Measurements from ENCODE around the gene ELF3.
"Not testable (repeated sequence)": the region's sequence is repeated elsewhere in the genome, so short reads cannot be mapped to it uniquely, and the experiment has no call there.

DNA sequence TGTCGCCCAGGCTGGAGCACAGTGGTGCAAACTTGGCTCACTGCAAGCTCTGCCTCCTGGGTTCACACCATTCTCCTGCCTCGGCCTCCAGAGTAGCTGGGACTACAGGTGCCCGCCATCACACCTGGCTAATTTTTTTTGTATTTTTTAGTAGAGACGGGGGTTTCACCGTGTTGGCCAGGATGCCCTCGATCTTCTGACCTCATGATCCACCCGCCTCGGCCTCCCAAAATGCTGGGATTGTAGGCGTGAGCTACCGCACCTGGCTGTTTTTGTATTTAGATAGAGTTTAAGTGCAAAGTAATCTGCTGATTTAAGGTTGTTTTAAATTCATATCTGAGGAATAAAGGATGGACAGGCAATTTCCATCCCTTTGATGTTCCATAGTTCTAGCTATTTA is 48.0 kb upstream of the ELF3 start:
- TF ChIP-seq, protein P1, sequence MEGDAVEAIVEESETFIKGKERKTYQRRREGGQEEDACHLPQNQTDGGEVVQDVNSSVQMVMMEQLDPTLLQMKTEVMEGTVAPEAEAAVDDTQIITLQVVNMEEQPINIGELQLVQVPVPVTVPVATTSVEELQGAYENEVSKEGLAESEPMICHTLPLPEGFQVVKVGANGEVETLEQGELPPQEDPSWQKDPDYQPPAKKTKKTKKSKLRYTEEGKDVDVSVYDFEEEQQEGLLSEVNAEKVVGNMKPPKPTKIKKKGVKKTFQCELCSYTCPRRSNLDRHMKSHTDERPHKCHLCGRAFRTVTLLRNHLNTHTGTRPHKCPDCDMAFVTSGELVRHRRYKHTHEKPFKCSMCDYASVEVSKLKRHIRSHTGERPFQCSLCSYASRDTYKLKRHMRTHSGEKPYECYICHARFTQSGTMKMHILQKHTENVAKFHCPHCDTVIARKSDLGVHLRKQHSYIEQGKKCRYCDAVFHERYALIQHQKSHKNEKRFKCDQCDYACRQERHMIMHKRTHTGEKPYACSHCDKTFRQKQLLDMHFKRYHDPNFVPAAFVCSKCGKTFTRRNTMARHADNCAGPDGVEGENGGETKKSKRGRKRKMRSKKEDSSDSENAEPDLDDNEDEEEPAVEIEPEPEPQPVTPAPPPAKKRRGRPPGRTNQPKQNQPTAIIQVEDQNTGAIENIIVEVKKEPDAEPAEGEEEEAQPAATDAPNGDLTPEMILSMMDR (IDR thresholded peaks at IDR 0.05; ENCODE audit: low read depth, low read length, missing input control), result not testable (repeated sequence)
- TF ChIP-seq JUND (IDR thresholded peaks at IDR 0.05); HNF4A (conservative IDR thresholded peaks at IDR 0.05); TAF1 (conservative IDR thresholded peaks at IDR 0.05); SP1 (IDR thresholded peaks at IDR 0.05); RAD21 (IDR thresholded peaks at IDR 0.05); RXRA (IDR thresholded peaks at IDR 0.05); YY1 (IDR thresholded peaks at IDR 0.05); GABPA (IDR thresholded peaks at IDR 0.05 in 1 of 2, conservative IDR thresholded peaks at IDR 0.05 in 1 of 2); FOXA1 (IDR thresholded peaks at IDR 0.05); EGR1 (IDR thresholded peaks at IDR 0.05; ENCODE audit: low read depth in 2 of 2): not testable (repeated sequence)
- TF ChIP-seq, protein P2, sequence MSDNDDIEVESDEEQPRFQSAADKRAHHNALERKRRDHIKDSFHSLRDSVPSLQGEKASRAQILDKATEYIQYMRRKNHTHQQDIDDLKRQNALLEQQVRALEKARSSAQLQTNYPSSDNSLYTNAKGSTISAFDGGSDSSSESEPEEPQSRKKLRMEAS (IDR thresholded peaks at IDR 0.05), result not testable (repeated sequence)
- TF ChIP-seq, protein P3, sequence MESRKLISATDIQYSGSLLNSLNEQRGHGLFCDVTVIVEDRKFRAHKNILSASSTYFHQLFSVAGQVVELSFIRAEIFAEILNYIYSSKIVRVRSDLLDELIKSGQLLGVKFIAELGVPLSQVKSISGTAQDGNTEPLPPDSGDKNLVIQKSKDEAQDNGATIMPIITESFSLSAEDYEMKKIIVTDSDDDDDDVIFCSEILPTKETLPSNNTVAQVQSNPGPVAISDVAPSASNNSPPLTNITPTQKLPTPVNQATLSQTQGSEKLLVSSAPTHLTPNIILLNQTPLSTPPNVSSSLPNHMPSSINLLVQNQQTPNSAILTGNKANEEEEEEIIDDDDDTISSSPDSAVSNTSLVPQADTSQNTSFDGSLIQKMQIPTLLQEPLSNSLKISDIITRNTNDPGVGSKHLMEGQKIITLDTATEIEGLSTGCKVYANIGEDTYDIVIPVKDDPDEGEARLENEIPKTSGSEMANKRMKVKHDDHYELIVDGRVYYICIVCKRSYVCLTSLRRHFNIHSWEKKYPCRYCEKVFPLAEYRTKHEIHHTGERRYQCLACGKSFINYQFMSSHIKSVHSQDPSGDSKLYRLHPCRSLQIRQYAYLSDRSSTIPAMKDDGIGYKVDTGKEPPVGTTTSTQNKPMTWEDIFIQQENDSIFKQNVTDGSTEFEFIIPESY (IDR thresholded peaks at IDR 0.05), result not testable (repeated sequence)

Measured in liver (tissue), 3 donors.